ENCODE results near the gene TTC1.

Gene TTC1

GRCh38 chr5:160071516-160071915, 62.6 kb downstream of the TTC1 start:
- ChIA-PET POLR2A (interaction anchor here (0.6 kb wide), 1 partner anchor 10 kb away, joined by 4 read pairs; no protein-coding TSS in a partner anchor), CTCF (interaction anchor here (1.1 to 3.7 kb wide), 4 partner anchors 9 to 273 kb away, joined by 3 to 24 read pairs (median 7); no protein-coding TSS in a partner anchor)
- H3K4me3 ChIP-seq (ENCODE audit: low read depth, low read length): no peak overlapping the region
- TF ChIP-seq CTCF (IDR thresholded peaks at IDR 0.05; ENCODE audit: insufficient read depth, low read length, missing control alignments): no peak
- DNase-seq (ENCODE audit: low read depth, low spot score): no peak

- CTCF ChIA-PET: interaction anchor here (1.1 to 3.7 kb wide), 5 partner anchors 9 to 273 kb away, joined by 3 to 24 read pairs (median 3); no protein-coding TSS in a partner anchor
- no peak for DNase-seq (ENCODE audit: low read depth, low spot score)
- no peak for TF ChIP-seq CTCF (IDR thresholded peaks at IDR 0.05; ENCODE audit: insufficient read depth, low read length, missing control alignments)
- POLR2A ChIA-PET: no interaction called here
- H3K4me3 ChIP-seq (ENCODE audit: low read depth, low read length): no peak overlapping the region
Measured at GRCh38 chr5:160071916-160072315, 63.0 kb downstream of the TTC1 start.

- CTCF ChIA-PET: interaction anchor here (1.2 kb wide), 1 partner anchor 124 kb away, joined by 3 read pairs; no protein-coding TSS in a partner anchor
- no peak for DNase-seq (ENCODE audit: low read depth, low spot score)
- POLR2A ChIA-PET: no interaction called here
Measured at GRCh38 chr5:160075073-160075472, 66.1 kb downstream of the TTC1 start.

GRCh38 chr5:160076997-160077396, 68.1 kb downstream of the TTC1 start:
- ChIA-PET POLR2A (no interaction called here), CTCF (interaction anchor here (1.1 to 1.6 kb wide), 2 partner anchors 55 to 270 kb away, joined by 3 to 4 read pairs; no protein-coding TSS in a partner anchor)
- no peak for TF ChIP-seq CTCF (IDR thresholded peaks at IDR 0.05; ENCODE audit: insufficient read depth, low read length, missing control alignments)
- no peak for DNase-seq (ENCODE audit: low read depth, low spot score)
- H3K4me3 ChIP-seq (ENCODE audit: low read depth, low read length): no peak overlapping the region

More at GRCh38 chr5:160075073-160075472, 66.1 kb downstream of the TTC1 start:
- H3K4me3 ChIP-seq (ENCODE audit: low read depth, low read length): no peak overlapping the region
- no peak for TF ChIP-seq CTCF (IDR thresholded peaks at IDR 0.05; ENCODE audit: insufficient read depth, low read length, missing control alignments)

GRCh38 chr5:160079753-160080152, 70.8 kb downstream of the TTC1 start:
- ChIA-PET POLR2A (no interaction called here), CTCF (interaction anchor here (0.7 to 2.9 kb wide), 9 partner anchors 8 to 269 kb away, joined by 3 to 24 read pairs (median 7); no protein-coding TSS in a partner anchor)

More at GRCh38 chr5:160079753-160080152, 70.8 kb downstream of the TTC1 start:
- no peak for TF ChIP-seq CTCF (IDR thresholded peaks at IDR 0.05; ENCODE audit: insufficient read depth, low read length, missing control alignments)
- no peak for DNase-seq (ENCODE audit: low read depth, low spot score)
- no peak overlapping the region for H3K4me3 ChIP-seq (ENCODE audit: low read depth, low read length)

All from AG04449 (cell line).